Measurements from ENCODE around the gene ACSM6.

Gene ACSM6

GRCh38 chr10:95276367-95277200 is 82.5 kb downstream of the ACSM6 start:
- no peak for DNase-seq
- no peaks in the 10 kb centered on the region for H3K36me3 ChIP-seq (replicated peaks; ENCODE audit: insufficient read depth, low read length)
- peaks cover 4% of the 10 kb centered on the region; the same call in 1 of the 2 replicates for H4K20me1 ChIP-seq (ENCODE audit: insufficient read depth, low read length)
- TF ChIP-seq EZH2phosphoT487 (IDR thresholded peaks at IDR 0.05; ENCODE audit: low read length): no peak
- TF ChIP-seq CTCF (IDR thresholded peaks at IDR 0.05; ENCODE audit: low read length): no peak
- no peak for TF ChIP-seq EZH2 (optimal IDR thresholded peaks at IDR 0.05; ENCODE audit: low read depth, low read length)
- no peak overlapping the region for H2AFZ ChIP-seq (ENCODE audit: low read length)
- no peak overlapping the region for H3K9ac ChIP-seq (ENCODE audit: low read length)
- no peak overlapping the region for H3K27ac ChIP-seq (ENCODE audit: low read length)
- H3K4me3 ChIP-seq (ENCODE audit: low read length): no peak overlapping the region
- peaks cover 91% of the 10 kb centered on the region for H3K79me2 ChIP-seq (ENCODE audit: low read length)
- H3K4me1 ChIP-seq (ENCODE audit: low read length): no peaks in the 10 kb centered on the region
- H3K9me3 ChIP-seq (replicated peaks; ENCODE audit: insufficient read depth, low read length): no peaks in the 10 kb centered on the region
- H3K9me2 ChIP-seq (replicated peaks; ENCODE audit: insufficient read depth, low read length): no peaks in the 10 kb centered on the region
- H3K4me2 ChIP-seq (ENCODE audit: low read depth, low read length): no peak overlapping the region
- H3F3A ChIP-seq (ENCODE audit: insufficient read depth, low read length): no peaks in the 10 kb centered on the region
- H3K27me3 ChIP-seq (replicated peaks; ENCODE audit: insufficient read depth, low read length): no peaks in the 10 kb centered on the region

GRCh38 chr10:95277201-95277570 is 83.1 kb downstream of the ACSM6 start:
- Histone ChIP-seq H3K9me2 (replicated peaks; ENCODE audit: insufficient read depth, low read length) (no peaks in the 10 kb centered on the region), H3K27ac (ENCODE audit: low read length) (no peak overlapping the region), H3K9me3 (replicated peaks; ENCODE audit: insufficient read depth, low read length) (no peaks in the 10 kb centered on the region), H4K20me1 (ENCODE audit: insufficient read depth, low read length) (peaks cover 4% of the 10 kb centered on the region; the same call in 1 of the 2 replicates), H3F3A (ENCODE audit: insufficient read depth, low read length) (no peaks in the 10 kb centered on the region), H3K27me3 (replicated peaks; ENCODE audit: insufficient read depth, low read length) (no peaks in the 10 kb centered on the region), H3K36me3 (replicated peaks; ENCODE audit: insufficient read depth, low read length) (no peaks in the 10 kb centered on the region), H2AFZ (ENCODE audit: low read length) (no peak overlapping the region), H3K79me2 (ENCODE audit: low read length) (peaks cover 97% of the 10 kb centered on the region), H3K4me1 (ENCODE audit: low read length) (no peaks in the 10 kb centered on the region), H3K9ac (ENCODE audit: low read length) (no peak overlapping the region), H3K4me3 (ENCODE audit: low read length) (no peak overlapping the region), H3K4me2 (ENCODE audit: low read depth, low read length) (no peak overlapping the region)
- no peak for TF ChIP-seq EZH2 (optimal IDR thresholded peaks at IDR 0.05; ENCODE audit: low read depth, low read length)
- no peak for TF ChIP-seq EZH2phosphoT487 (IDR thresholded peaks at IDR 0.05; ENCODE audit: low read length)
- no peak for TF ChIP-seq CTCF (IDR thresholded peaks at IDR 0.05; ENCODE audit: low read length)
- DNase-seq: no peak

- Histone ChIP-seq H3K36me3 (replicated peaks; ENCODE audit: insufficient read depth, low read length) (no peaks in the 10 kb centered on the region), H3K79me2 (ENCODE audit: low read length) (peaks cover 100% of the 10 kb centered on the region), H3K9me3 (replicated peaks; ENCODE audit: insufficient read depth, low read length) (no peaks in the 10 kb centered on the region), H4K20me1 (ENCODE audit: insufficient read depth, low read length) (peaks cover 4% of the 10 kb centered on the region; the same call in 1 of the 2 replicates), H3K27me3 (replicated peaks; ENCODE audit: insufficient read depth, low read length) (no peaks in the 10 kb centered on the region), H3K4me1 (ENCODE audit: low read length) (no peaks in the 10 kb centered on the region), H3K4me2 (ENCODE audit: low read depth, low read length) (no peak overlapping the region), H3K9me2 (replicated peaks; ENCODE audit: insufficient read depth, low read length) (no peaks in the 10 kb centered on the region), H3K27ac (ENCODE audit: low read length) (no peak overlapping the region), H3K4me3 (ENCODE audit: low read length) (no peak overlapping the region), H3F3A (ENCODE audit: insufficient read depth, low read length) (no peaks in the 10 kb centered on the region), H3K9ac (ENCODE audit: low read length) (no peak overlapping the region), H2AFZ (ENCODE audit: low read length) (no peak overlapping the region)
- no peak for DNase-seq
- TF ChIP-seq EZH2phosphoT487 (IDR thresholded peaks at IDR 0.05; ENCODE audit: low read length) (no peak), CTCF (IDR thresholded peaks at IDR 0.05; ENCODE audit: low read length) (no peak), EZH2 (optimal IDR thresholded peaks at IDR 0.05; ENCODE audit: low read depth, low read length) (no peak)
Measured at GRCh38 chr10:95277614-95278013, 83.6 kb downstream of the ACSM6 start.
